GM19193 (cell line): ENCODE data around the gene ATP11B.
A peak's percentile ranks its signal among the peaks of the same experiment; 100 is the strongest.

Experiments
- POLR2A ChIP-seq: IDR thresholded peaks from 4 replicates; pipeline ENCODE4 v1.6.1; 2011; ENCODE audit not compliant: insufficient read depth, insufficient read length; ENCODE audit errors: extremely low read depth

The ATP11B gene

GRCh38 chr3:182792901-182793662 is at the start of gene ATP11B:
TSS of gene ATP11B (plus strand) at chr3:182793504. CDS start at chr3:182793760, 256 bp downstream.
- peak; percentile 87 for TF ChIP-seq POLR2A

DNA sequence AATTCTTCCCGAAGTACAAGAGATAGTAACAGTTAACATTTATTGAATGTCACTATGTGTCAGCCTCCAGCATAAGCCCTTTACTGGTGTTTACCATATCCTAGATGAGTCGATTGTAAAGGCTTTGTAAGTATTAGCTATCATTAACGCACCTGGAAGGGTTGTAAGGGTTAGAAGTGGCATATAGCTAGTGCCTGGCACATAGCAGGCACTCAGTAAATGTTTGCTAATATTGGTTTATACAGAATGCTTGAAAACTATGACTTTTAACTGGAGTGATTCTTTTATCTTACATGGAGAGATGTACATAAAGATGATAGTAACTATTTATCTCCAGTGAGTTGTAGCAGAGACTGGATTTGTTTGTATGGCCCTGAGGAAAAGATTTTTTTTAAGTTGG is 46.3 kb upstream of the ATP11B start:
- TF ChIP-seq POLR2A: no peak

DNA sequence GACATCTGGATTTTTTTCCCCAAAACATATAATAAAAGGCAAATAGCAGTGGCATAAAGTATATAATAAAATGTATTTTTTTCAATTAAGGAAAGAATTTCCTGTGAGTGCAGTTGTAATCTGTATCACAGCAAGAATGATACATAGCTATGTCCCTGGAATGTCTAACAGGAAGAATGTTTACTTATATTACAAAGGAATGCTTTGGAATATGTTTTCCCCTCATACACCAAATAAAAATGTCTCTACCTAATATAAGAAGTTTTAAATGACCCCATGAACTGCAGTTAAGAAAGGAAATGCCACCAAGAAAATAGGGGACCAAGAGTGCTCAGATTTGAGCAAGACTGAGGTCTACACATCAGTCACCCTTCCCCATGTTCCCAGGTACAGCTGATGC is 38.0 kb upstream of the ATP11B start:
- TF ChIP-seq POLR2A: no peak

GRCh38 chr3:182755712-182756111 is 37.6 kb upstream of the ATP11B start:
- no peak for TF ChIP-seq POLR2A

- TF ChIP-seq POLR2A: no peak
Observed at GRCh38 chr3:182760576-182761164, 32.6 kb upstream of the ATP11B start.

GRCh38 chr3:182763896-182764295 is 29.4 kb upstream of the ATP11B start:
- no peak for TF ChIP-seq POLR2A

DNA sequence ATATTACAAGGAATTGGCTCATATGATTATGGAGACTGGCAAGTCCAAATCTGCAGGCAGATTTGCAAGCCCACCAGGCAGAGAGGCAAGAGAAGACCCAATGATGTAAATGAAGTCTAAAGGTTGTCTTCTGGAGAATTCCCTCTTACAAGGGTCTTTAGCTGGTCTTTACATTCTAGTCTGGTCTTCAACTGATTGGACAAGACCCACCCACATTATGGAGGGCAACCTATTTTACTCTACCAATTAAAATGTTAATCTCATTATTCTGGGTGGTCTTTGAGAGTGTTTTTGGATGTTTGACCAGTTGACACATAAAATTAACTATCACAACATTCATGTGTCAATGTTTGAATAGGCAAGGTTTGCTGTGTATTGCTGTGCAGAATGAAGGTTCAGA is 28.0 kb upstream of the ATP11B start:
- TF ChIP-seq POLR2A: no peak

DNA sequence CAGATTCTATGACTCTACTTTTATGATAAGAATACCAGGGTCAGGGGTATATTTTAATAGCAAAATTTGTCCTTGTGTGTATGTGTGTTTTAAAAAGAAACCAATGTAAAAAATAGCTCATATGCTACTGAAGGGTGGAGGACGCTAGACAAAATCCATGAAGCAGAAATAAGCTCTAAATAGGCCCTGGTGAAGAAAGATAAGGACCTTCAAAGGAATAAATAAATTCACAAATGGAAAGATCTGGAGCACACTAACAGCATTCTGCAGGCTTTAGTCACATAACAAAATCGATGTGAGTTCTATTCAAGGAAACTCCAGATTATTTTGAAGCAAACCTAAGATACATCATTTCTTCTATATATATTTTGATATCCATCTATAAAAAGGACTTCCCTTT is 27.2 kb upstream of the ATP11B start:
- TF ChIP-seq POLR2A: no peak

DNA sequence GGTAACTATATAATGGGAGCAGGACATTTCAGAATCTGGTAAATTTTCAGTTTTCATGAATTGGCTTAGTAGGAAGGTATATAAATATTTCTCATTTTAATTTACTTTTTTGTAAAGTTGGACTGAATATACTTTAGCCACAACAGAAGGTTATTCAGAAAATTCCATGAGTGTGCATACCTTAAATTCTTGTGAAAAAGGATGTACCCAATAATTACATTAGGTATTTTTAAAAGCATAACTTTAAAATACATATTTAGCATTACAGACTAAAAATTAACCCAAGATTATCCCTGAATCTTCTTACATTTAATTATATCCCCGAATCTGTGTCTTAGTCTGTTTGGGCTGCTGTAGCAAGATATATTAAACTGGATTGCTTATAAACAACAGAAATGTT is 24.9 kb upstream of the ATP11B start:
- TF ChIP-seq POLR2A: no peak

- TF ChIP-seq POLR2A: no peak
Observed at GRCh38 chr3:182769673-182770072, 23.6 kb upstream of the ATP11B start.

DNA sequence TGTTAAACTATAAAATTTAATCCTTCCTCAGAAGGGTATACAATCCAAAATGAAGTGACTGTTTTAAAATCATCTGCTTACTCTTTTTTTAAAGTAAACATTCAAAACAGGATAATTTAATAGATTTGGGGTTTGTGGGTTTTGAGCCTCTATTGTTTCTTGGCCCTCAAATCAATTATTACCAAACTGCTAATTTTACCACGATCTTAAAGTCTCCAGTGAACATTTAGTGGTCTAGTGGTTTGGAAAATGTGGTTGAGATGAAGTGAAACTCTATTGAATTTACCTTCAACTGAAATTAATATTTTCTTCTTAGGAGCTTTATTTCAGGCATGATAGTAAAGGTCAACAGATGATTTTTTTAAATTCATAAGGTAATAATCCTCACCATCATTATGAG is 11.2 kb upstream of the ATP11B start:
- no peak for TF ChIP-seq POLR2A

DNA sequence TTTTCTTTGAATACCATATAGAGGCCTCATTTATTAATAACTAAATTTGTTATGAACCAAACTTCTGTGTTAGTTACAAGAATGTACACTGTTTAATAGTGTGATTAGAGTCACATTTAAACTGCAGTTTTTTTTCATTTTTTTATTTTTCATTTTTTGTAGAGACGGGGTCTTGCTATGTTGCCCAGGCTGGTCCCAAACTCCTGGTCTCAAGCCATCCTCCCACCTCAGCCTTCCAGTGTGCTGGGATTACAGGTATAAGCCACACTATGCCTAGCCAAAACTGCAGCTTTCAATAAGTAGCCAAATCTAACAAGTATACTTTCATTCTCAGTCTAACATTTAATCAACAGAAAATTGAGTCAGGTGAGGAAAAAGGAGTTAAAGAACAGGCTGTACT is 10.2 kb upstream of the ATP11B start:
- TF ChIP-seq POLR2A: no peak

GRCh38 chr3:182784542-182784941 is 8.8 kb upstream of the ATP11B start:
- no peak for TF ChIP-seq POLR2A

DNA sequence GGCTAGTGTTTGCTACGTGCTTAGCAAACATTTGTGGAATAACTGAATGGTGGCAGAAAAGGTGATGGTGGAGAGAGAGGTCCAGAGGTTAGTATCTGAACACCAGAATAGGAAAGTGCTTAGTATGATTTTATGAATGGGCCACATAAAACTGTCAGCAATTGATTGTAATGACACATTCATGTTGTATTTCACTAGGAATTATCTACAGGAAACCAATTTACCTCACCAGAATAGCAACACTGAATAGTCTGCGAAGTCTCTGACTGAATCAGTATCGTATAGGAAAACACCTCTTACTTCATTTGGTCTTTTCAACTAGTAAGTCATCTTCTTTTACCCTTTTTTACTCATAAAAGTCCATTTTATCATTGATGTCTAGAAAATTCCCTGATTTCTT is 8.2 kb upstream of the ATP11B start:
- no peak for TF ChIP-seq POLR2A

DNA sequence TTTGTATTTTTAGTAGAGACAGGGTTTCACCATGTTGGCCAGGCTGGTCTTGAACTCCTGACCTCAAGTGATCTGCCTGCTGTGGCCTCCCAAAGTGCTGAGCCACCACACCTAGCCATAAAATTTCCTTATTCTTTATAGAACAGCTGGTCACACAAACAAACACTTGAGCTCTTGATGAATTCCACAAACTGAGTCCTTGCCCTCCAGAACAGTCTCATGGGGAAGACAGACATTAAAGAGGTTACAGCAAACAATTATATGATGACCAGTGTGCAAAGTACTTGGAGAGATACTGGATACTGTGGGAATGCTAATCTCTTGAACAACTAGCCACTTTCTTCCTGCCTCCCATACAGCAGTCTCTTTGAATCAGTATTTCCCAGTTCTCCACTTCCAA is 7.5 kb upstream of the ATP11B start:
- TF ChIP-seq POLR2A: no peak

GRCh38 chr3:182786564-182787196 is 6.6 kb upstream of the ATP11B start:
- no peak for TF ChIP-seq POLR2A
